NCI-H146 treated with DMSO at 0.1 percent for 48 hours (cell line): ENCODE measurements around the gene TCEA2.
"Not testable (repeated sequence)": the region's sequence is repeated elsewhere in the genome, so short reads cannot be mapped to it uniquely, and the experiment has no call there.

Experiments
- DNase-seq: peaks from one replicate; lab custom pipeline; 2025; ENCODE audit not compliant: unreplicated experiment; lab: John Stamatoyannopoulos, UW

The TCEA2 gene

GRCh38 chr20:64077094-64077493, 14.1 kb downstream of the TCEA2 start:
- DNase-seq, result no peak

GRCh38 chr20:64077541-64077875, 14.5 kb downstream of the TCEA2 start:
- no peak for DNase-seq

DNA sequence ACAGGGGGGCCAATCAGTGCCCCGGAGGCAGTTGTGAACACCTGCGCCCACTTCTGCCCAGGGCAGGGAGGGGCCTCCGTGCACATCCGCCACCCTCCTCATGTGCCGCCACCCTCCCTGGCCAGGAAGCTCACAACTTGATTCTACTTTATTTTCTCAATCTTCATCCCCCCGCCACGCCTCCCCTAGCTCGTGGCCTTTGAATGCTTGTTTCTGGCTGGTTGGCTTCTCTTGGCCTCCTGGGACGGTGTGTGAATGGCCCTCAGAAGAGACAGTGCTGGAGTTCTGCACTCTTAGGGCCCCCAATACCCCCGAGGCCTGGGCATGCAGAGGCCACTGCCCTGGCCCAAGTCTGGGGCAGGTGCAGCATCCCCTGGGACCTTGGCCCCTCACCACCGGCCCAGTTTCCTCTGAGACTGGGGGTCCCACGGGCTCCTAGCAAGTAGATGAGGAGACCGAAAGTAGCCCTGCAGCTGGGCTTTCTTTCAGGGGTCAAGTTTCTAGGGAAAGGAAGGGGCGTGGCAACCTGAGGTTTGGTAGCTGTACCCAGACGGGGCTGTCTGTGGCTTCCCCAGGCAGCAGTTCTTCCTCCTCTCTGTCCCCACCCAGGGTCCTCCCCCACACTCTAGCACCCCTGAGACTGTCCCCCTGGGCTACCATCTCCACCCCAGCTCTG, 15.0 kb downstream of the TCEA2 start:
- DNase-seq, result no peak

DNA sequence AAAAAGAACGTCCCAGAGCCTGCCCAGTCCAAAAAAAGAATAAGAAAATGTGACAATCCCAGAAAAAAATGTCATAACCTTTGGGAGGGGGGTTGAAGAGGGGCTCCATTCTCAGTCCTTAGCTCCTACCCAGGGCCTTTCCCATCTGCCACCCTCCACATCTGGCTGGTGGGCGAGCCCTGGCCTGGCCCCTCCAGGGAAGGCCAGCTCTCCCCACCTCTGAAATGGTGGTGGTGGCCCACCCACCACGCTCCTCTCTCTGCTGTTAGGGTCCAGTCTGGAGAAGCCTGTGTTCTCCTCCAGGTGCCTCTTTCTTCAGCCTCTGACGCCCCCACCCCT, 15.9 kb downstream of the TCEA2 start:
- no peak for DNase-seq

DNA sequence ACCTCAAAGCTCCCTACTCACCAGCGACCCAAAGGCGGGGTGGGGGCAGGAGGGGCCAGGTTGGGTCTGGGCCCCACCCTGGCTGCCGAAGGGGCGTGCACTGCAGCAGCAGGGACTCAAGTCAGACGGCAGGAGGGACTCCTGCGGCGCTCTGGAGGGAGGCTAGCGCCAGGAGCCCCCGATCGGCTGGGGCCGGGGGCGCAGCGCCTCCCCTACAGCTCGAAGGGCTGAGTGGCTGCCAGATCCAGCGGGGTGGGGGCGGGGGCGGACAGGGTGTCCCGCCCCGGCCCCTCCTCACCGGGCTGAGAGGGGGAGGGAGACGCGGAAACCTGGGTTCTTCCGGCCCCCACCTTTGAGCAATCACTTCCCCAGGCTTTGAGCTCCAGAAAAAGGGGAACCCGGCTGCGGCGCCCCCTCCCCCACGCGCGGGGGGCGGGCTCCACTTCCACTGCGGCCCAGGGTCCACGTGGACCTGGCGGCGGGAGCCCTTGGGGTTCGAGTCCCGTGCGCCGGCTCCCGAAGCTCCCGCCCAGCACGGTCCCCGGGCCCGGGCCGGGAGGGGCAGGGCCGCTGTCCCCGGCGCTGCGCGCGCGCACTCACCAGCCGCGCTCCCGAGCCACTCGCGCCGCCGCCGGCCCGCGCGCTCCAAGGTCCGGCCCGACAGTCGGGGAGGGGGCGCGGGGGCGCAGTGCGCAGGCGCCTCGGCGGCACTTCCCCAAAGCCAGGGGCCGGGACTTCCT, 16.4 kb downstream of the TCEA2 start, which contains the start of gene RGS19:
Gene RGS19, minus strand, starts transcription at position 246 of the 740 bp plus-strand sequence. CDS start 2,632 bp downstream, outside the sequence.
- peak; percentile 36 for DNase-seq

- no peak for DNase-seq
Observed at GRCh38 chr20:64080013-64080812, 17.2 kb downstream of the TCEA2 start, which contains the start of gene OPRL1. OPRL1 (plus strand) TSS chr20:64080082; CDS start chr20:64092721, 12,639 bp downstream.

DNA sequence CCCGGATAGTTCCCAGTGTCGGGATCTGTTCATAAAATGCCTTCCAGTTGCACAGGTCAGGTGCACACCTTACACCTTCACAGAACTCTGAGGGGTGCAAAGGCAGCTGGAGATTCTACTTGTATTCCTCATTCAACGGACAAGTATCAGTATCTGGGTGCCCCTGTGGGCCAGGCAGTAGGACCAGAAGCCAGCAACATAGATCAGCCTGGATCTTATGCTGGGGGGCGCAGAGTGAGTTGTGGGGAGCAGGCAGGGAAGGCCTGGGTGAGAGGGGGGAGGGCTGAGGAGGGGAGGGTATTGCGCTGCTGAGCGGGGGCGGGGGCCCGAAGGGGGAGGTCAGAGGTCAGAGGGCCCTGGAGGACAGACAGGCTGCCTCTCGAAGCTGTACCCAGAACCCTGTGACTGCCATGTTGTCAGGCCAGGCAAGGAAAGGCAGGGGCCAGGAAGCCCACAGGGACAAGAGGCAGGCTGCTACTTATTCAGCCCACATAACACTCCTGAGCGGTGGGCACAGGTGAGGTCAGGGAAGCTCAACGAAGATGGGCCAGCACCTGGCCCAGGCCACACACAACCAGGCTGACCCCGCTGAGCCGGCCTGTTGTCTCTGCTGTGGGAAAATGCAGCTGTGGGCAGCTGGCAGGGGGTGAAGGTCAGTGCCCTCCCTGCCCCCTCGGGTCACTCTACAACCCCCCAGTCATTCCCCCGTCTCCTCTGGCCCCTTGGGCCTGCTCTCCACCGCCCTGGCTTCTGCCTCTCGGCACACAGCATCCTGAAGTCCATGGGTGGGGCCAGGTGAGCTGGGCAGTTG, 18.0 kb downstream of the TCEA2 start:
- no peak for DNase-seq

DNA sequence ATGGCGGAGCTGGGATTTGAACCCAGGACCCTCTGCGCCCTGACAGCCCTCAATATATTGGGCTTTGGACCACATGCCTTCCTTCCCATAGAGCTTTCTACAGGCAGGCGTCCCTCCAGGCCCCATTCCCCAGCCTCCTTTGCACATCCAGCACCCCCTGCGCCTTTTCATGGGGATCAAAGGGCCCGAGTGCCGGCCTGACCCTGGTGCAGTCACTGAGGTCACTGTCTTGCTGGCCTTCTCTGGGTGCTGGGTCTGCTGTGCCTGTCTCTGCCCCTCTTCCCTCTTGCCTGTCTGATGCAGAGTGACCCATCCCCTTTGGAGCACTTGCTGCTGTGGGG, 18.6 kb downstream of the TCEA2 start:
- no peak for DNase-seq

DNA sequence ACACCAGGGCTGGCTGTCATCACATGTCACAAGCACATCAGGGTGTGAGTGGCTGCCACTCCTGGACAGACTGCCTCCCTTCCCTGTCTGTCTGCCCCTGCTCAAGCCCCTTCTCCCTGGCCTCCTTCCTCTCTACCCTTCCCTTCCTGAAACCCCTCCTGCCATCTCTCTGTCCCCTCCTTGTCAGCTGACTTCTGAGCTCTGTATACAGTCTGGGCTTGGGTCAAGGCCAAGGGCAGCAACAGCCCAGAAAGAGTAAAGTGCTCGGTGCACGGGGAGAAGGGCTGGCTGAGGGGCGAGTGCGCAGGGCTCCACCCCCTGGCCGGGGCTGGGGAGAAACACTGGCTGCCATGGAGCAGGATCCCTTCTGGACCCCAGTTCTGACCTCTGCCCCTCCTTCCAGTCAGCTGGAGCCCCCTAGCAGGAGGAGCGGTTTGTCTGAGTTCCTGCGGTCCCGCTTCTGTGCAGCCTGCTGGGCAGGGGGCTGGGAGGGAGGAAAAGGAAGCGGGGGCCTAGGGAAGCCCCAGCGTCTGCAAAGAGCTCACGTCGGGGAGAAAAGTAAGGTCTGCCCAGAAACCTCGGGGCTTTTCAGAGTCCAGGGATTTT, 19.2 kb downstream of the TCEA2 start:
- DNase-seq, result no peak

GRCh38 chr20:64082820-64083377, 19.9 kb downstream of the TCEA2 start:
- no peak for DNase-seq

- DNase-seq, result peak; percentile 78
Observed at GRCh38 chr20:64083378-64083803, 20.4 kb downstream of the TCEA2 start.

- no peak for DNase-seq
Observed at GRCh38 chr20:64083804-64084684, 21.0 kb downstream of the TCEA2 start, which contains the start of gene LKAAEAR1. LKAAEAR1 (minus strand) TSS chr20:64084398; CDS start chr20:64084219, 179 bp downstream.

- DNase-seq, result peak; percentile 53
Observed at GRCh38 chr20:64084685-64085152, 21.7 kb downstream of the TCEA2 start.

DNA sequence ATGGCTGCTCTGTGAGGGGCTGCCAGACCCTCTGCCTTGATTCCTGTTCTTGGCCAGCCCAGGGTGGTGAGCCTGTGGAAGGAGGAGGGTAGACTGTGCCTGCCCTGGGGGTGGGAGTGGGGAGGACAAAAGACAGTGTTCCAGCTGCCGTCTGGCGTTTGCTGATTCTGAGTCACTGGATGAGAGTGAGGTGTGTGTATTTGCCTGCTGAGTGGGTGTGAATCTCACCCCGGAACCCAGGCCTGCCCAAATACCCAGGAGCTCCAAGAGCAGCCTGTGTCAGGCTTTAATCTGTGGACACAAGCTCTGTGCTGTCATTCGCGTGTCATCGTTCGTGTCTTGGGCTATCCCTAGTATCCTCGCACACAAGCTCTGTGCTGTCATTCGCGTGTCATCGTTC, 23.8 kb downstream of the TCEA2 start:
- no peak for DNase-seq

DNA sequence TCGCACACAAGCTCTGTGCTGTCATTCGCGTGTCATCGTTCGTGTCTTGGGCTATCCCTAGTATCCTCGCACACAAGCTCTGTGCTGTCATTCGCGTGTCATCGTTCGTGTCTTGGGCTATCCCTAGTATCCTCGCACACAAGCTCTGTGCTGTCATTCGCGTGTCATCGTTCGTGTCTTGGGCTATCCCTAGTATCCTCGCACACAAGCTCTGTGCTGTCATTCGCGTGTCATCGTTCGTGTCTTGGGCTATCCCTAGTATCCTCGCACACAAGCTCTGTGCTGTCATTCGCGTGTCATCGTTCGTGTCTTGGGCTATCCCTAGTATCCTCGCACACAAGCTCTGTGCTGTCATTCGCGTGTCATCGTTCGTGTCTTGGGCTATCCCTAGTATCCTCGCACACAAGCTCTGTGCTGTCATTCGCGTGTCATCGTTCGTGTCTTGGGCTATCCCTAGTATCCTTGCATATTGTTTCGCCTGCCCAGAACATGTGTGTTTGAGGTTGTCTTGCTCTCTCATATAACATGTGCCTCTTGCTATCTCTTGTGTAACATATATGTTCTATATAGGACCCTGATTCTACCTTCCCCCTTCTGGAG, 24.3 kb downstream of the TCEA2 start:
- DNase-seq, result not testable (repeated sequence)

DNA sequence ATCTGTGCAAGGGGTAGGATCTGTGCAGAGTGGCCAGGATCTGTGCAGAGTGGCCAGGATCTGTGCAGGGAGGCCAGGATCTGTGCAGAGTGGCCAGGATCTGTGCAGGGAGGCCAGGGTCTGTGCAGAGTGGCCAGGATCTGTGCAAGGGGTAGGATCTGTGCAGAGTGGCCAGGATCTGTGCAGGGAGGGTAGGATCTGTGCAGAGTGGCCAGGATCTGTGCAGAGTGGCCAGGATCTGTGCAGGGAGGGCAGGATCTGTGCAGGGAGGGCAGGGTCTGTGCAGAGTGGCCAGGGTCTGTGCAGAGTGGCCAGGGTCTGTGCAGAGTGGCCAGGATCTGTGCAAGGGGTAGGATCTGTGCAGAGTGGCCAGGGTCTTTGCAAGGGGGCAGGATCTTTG, 25.6 kb downstream of the TCEA2 start:
- DNase-seq, result not testable (repeated sequence)

DNA sequence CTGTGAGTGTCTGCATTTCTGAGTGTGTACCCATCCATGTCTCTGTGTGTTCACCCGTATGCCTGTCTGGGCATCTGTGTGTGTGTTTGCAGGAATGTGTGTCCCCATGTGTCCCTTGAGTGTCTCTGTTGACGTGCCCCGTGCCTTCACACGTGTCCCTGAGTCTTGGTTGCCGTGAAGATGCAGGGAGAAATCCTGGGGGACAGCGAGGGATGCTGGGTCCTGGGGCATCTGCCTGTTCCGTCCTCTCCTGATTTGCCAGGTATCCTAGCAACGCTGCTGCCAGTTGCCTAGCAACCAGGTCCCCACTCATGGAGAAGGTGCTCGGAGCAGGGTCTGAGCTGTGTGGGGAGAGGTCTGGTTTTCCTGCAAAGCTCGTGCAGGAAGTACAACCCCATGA, 27.2 kb downstream of the TCEA2 start:
- no peak for DNase-seq

- no peak for DNase-seq
Observed at GRCh38 chr20:64091340-64091739, 28.3 kb downstream of the TCEA2 start.

DNA sequence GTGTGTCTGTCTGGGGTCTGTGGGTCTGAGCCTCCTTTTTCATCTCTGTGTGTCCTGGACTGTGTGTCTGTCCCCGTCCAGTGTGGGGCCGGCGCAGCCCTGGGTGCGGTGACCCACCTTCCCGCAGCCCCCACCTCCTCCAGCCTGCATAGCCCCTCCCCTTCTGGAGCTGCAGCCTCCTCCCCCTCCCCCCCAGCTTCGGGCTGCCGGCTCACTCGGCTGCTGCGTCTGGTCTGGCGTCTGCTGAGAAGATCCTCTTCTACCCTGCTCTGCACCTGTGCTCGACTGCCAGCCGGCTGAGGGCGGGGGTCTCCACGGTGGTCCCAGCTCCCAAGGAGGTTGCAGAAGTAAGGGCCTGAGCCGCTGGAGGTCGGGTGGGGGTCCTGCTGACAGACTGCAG, 28.8 kb downstream of the TCEA2 start:
- DNase-seq, result no peak
